Measurements from ENCODE around the gene RTP3.

RTP3 gene

GRCh38 chr3:46497556-46498265, at the start of gene RTP3:
RTP3 (plus strand) TSS chr3:46497976; CDS start chr3:46498063, 87 bp downstream.
- H3K27me3 ChIP-seq (replicated peaks; ENCODE audit: insufficient read depth, low read length) = no peaks in the 10 kb centered on the region
- no peak within 1 kb of the TSS for H3K27ac ChIP-seq (ENCODE audit: low read length)
- peaks cover 28% of the 10 kb centered on the region for H3K4me1 ChIP-seq (ENCODE audit: low read length)
- no peaks in the 10 kb centered on the region for H3F3A ChIP-seq (ENCODE audit: insufficient read depth, low read length)
- no peaks in the 10 kb centered on the region for H3K9me2 ChIP-seq (replicated peaks; ENCODE audit: insufficient read depth, low read length)
- no peak for TF ChIP-seq EZH2phosphoT487 (IDR thresholded peaks at IDR 0.05; ENCODE audit: low read length)
- TF ChIP-seq EZH2 (optimal IDR thresholded peaks at IDR 0.05; ENCODE audit: low read depth, low read length) = no peak
- TF ChIP-seq CTCF (IDR thresholded peaks at IDR 0.05; ENCODE audit: low read length) = no peak
- H3K9ac ChIP-seq (ENCODE audit: low read length) = no peak within 1 kb of the TSS
- H3K4me3 ChIP-seq (ENCODE audit: low read length) = no peak within 1 kb of the TSS
- H3K36me3 ChIP-seq (replicated peaks; ENCODE audit: insufficient read depth, low read length) = no peaks in the 10 kb centered on the region
- no peaks in the 10 kb centered on the region for H3K79me2 ChIP-seq (ENCODE audit: low read length)
- peak within 1 kb of the TSS; percentile 44; the same call in 1 of the 2 replicates for H2AFZ ChIP-seq (ENCODE audit: low read length)
- DNase-seq = no peak
- no peaks in the 10 kb centered on the region for H4K20me1 ChIP-seq (ENCODE audit: insufficient read depth, low read length)
- no peaks in the 10 kb centered on the region for H3K9me3 ChIP-seq (replicated peaks; ENCODE audit: insufficient read depth, low read length)
- H3K4me2 ChIP-seq (ENCODE audit: low read depth, low read length) = no peak within 1 kb of the TSS

GRCh38 chr3:46448721-46449120, 49.1 kb upstream of the RTP3 start:
- no peaks in the 10 kb centered on the region for H3K27me3 ChIP-seq (replicated peaks; ENCODE audit: insufficient read depth, low read length)
- no peak for DNase-seq
- TF ChIP-seq CTCF (IDR thresholded peaks at IDR 0.05; ENCODE audit: low read length) (no peak), EZH2 (optimal IDR thresholded peaks at IDR 0.05; ENCODE audit: low read depth, low read length) (no peak), EZH2phosphoT487 (IDR thresholded peaks at IDR 0.05; ENCODE audit: low read length) (no peak)
- H3K9me2 ChIP-seq (replicated peaks; ENCODE audit: insufficient read depth, low read length) = no peaks in the 10 kb centered on the region
- no peaks in the 10 kb centered on the region for H3K79me2 ChIP-seq (ENCODE audit: low read length)
- H3K4me2 ChIP-seq (ENCODE audit: low read depth, low read length) = no peak overlapping the region
- H3K9ac ChIP-seq (ENCODE audit: low read length) = no peak overlapping the region
- H3F3A ChIP-seq (ENCODE audit: insufficient read depth, low read length) = 0 out of 2 replicates have a peak, but pooled peaks cover 2% of the 10 kb centered on the region
- no peaks in the 10 kb centered on the region for H3K9me3 ChIP-seq (replicated peaks; ENCODE audit: insufficient read depth, low read length)
- H4K20me1 ChIP-seq (ENCODE audit: insufficient read depth, low read length) = no peaks in the 10 kb centered on the region
- H2AFZ ChIP-seq (ENCODE audit: low read length) = no peak overlapping the region
- no peaks in the 10 kb centered on the region for H3K36me3 ChIP-seq (replicated peaks; ENCODE audit: insufficient read depth, low read length)
- H3K4me1 ChIP-seq (ENCODE audit: low read length) = peaks cover 10% of the 10 kb centered on the region
- H3K4me3 ChIP-seq (ENCODE audit: low read length) = no peak overlapping the region
- H3K27ac ChIP-seq (ENCODE audit: low read length) = no peak overlapping the region

- Histone ChIP-seq H3K4me3 (ENCODE audit: low read length) (no peak overlapping the region), H3K4me1 (ENCODE audit: low read length) (peaks cover 22% of the 10 kb centered on the region), H3K27ac (ENCODE audit: low read length) (no peak overlapping the region), H3K27me3 (replicated peaks; ENCODE audit: insufficient read depth, low read length) (no peaks in the 10 kb centered on the region), H3K36me3 (replicated peaks; ENCODE audit: insufficient read depth, low read length) (no peaks in the 10 kb centered on the region), H3F3A (ENCODE audit: insufficient read depth, low read length) (0 out of 2 replicates have a peak, but pooled peaks cover 5% of the 10 kb centered on the region), H3K9me2 (replicated peaks; ENCODE audit: insufficient read depth, low read length) (no peaks in the 10 kb centered on the region), H3K4me2 (ENCODE audit: low read depth, low read length) (no peak overlapping the region), H3K79me2 (ENCODE audit: low read length) (no peaks in the 10 kb centered on the region), H4K20me1 (ENCODE audit: insufficient read depth, low read length) (no peaks in the 10 kb centered on the region), H2AFZ (ENCODE audit: low read length) (no peak overlapping the region), H3K9ac (ENCODE audit: low read length) (no peak overlapping the region), H3K9me3 (replicated peaks; ENCODE audit: insufficient read depth, low read length) (no peaks in the 10 kb centered on the region)
- DNase-seq = no peak
- TF ChIP-seq CTCF (IDR thresholded peaks at IDR 0.05; ENCODE audit: low read length) (peak; percentile 69), EZH2phosphoT487 (IDR thresholded peaks at IDR 0.05; ENCODE audit: low read length) (no peak)
These were observed 47.8 kb upstream of the RTP3 start for GRCh38 chr3:46449755-46450552.

Measured in MM.1S (cell line).